VCaP (cell line): Measurements from ENCODE around the gene CAMSAP2.
A peak's percentile ranks its signal among the peaks of the same experiment; 100 is the strongest.
"Not testable (repeated sequence)": the region's sequence is repeated elsewhere in the genome, so short reads cannot be mapped to it uniquely, and the experiment has no call there.

ENCODE experiments used
- H3K27ac ChIP-seq: fragments of 450-650 bp; 2 replicates; pipeline ENCODE4 v1.5.1; 2017
- CTCF ChIP-seq: fragments of 450-650 bp; conservative IDR thresholded peaks from 2 replicates; pipeline ENCODE4 v1.5.1; 2017; ENCODE audit warnings: mild to moderate bottlenecking, moderate library complexity

The CAMSAP2 gene

GRCh38 chr1:200802865-200803512 lies 64.3 kb downstream of the CAMSAP2 start:
- peak; percentile 91 for TF ChIP-seq CTCF
- H3K27ac ChIP-seq: no peak overlapping the region

DNA sequence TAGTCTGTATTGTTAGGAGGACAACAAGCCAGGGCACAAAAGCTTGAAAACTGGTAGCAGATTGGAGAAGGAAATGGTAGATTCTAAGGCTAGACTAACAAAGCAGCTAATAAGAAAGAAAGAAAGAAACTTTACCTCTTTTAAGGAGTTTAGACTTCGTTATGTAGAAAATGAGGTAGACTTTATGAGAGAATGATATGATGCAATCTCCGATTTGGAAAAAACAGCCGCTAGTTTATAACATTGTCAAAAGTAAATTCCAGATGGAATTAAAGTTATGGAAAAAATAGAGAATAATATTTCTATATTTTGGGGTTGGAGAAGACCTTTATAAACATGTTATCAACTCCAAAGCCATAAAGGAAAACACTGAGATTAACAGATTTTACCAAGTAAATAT lies 67.0 kb downstream of the CAMSAP2 start:
- H3K27ac ChIP-seq: no peak overlapping the region

GRCh38 chr1:200808846-200809245 lies 70.2 kb downstream of the CAMSAP2 start:
- H3K27ac ChIP-seq: no peak overlapping the region
- TF ChIP-seq CTCF: no peak

More for the DNA sequence above, 67.0 kb downstream of the CAMSAP2 start:
- no peak for TF ChIP-seq CTCF

GRCh38 chr1:200811704-200812103 lies 73.0 kb downstream of the CAMSAP2 start:
- no peak for TF ChIP-seq CTCF
- H3K27ac ChIP-seq: no peak overlapping the region

DNA sequence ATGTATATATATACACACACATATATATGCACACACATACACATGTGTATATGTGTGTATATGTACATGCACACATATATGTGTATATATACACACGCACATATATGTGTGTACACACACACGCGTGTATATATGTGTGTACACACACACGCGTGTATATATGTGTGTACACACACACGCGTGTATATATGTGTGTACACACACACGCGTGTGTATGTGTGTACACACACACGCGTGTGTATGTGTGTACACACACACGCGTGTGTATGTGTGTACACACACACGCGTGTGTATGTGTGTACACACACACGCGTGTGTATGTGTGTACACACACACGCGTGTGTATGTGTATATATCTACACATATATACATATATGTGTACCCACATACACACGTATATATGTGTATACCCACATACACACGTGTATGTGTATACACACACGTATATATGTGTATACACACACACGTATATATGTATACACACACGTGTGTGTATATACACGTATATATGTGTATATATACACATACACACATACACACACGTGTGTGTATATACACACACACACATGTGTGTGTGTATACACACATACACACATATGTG lies 78.0 kb downstream of the CAMSAP2 start:
- not testable (repeated sequence) for H3K27ac ChIP-seq

GRCh38 chr1:200818248-200818647 lies 79.6 kb downstream of the CAMSAP2 start:
- TF ChIP-seq CTCF: no peak
- no peak overlapping the region for H3K27ac ChIP-seq

GRCh38 chr1:200819726-200820125 lies 81.0 kb downstream of the CAMSAP2 start:
- no peak overlapping the region for H3K27ac ChIP-seq
- no peak for TF ChIP-seq CTCF

- no peak for TF ChIP-seq CTCF
- H3K27ac ChIP-seq: no peak overlapping the region
Observed at GRCh38 chr1:200831091-200831490, 92.4 kb downstream of the CAMSAP2 start.
